Muscle layer of duodenum (tissue), 2 donors: Measurements from ENCODE around the gene DYRK1A.

Source experiments
- H3K27ac ChIP-seq: one replicate; pipeline ENCODE4 v1.7.0; 2013; ENCODE audit warnings: mild to moderate bottlenecking, low read length
- H3K27me3 ChIP-seq: one replicate; pipeline ENCODE4 v1.7.0; 2013; ENCODE audit warnings: low read depth, mild to moderate bottlenecking, control low read depth, low read length
- H3K36me3 ChIP-seq, 2 donors: one replicate each; pipeline ENCODE4 v1.7.0; 2013; ENCODE audit warnings: low read length in 2 of 2, control low read depth in 1 of 2, mild to moderate bottlenecking in 1 of 2; ENCODE audit not compliant: insufficient read depth in 2 of 2, control insufficient read depth in 1 of 2
- H3K4me1 ChIP-seq, 2 donors: one replicate each; pipeline ENCODE4 v1.7.0; 2013; ENCODE audit warnings: low read length in 2 of 2, mild to moderate bottlenecking in 2 of 2, control low read depth in 1 of 2, moderate library complexity in 1 of 2; ENCODE audit not compliant: insufficient read depth in 2 of 2, control insufficient read depth in 1 of 2
- H3K4me3 ChIP-seq, 2 donors: one replicate each; pipeline ENCODE4 v1.7.0; 2013; ENCODE audit warnings: low read length in 2 of 2, low read depth in 1 of 2, mild to moderate bottlenecking in 1 of 2
- H3K9me3 ChIP-seq, 2 donors: one replicate each; pipeline ENCODE4 v1.7.0; 2013; ENCODE audit warnings: low read length in 2 of 2, control low read depth in 1 of 2, mild to moderate bottlenecking in 1 of 2; ENCODE audit not compliant: control insufficient read depth in 1 of 2
- donor health status: healthy.

DYRK1A gene

DNA sequence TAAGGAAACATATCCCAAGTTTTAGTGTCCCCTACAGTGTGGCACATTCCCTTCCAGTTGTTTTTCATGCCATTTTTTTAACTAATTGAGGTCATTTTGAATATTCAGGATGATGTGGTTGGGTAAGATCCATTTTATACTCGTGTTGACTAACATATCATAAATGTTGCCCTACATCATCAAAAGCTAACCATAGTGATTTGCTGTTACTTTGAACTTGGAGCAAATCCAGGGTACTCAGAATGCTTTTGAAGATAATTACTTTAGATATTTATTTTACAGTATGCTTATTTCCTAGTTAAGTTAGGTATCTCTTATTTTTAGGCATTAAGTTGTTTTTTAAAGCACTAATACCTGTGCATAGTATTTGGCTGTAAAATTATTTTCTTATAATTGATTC lies 57.8 kb downstream of the DYRK1A start:
- peaks cover 8 to 10% of the 10 kb centered on the region in 2 donors for H3K36me3 ChIP-seq
- H3K27ac ChIP-seq: no peak overlapping the region
- no peak overlapping the region for H3K4me3 ChIP-seq
- peaks cover 10 to 28% of the 10 kb centered on the region in 2 donors for H3K4me1 ChIP-seq
- no peaks in the 10 kb centered on the region for H3K27me3 ChIP-seq
- H3K9me3 ChIP-seq: no peaks in the 10 kb centered on the region

DNA sequence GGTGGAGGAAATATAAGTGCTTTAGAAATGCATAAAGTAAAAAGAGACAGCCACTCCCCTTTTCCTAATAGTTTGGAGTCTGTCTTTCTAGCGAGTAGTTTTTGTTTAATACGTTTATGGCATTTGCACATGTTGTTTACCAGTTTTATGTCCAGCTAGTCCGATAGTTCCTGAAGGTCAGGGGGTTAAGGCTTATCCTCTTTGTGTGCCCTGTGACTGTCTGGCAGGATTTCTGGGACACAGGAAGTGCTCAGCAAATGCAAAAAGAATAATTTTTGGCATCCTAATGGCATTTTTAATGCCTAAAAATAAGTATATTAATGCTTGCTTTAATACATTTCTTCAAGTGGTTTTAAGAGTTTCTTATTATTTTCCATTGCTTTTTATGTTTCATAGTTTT lies 58.4 kb downstream of the DYRK1A start:
- Histone ChIP-seq H3K4me1 (peaks cover 7 to 24% of the 10 kb centered on the region in 2 donors), H3K4me3 (no peak overlapping the region), H3K36me3 (peaks cover 8 to 10% of the 10 kb centered on the region in 2 donors), H3K9me3 (no peaks in the 10 kb centered on the region), H3K27ac (no peak overlapping the region), H3K27me3 (no peaks in the 10 kb centered on the region)

DNA sequence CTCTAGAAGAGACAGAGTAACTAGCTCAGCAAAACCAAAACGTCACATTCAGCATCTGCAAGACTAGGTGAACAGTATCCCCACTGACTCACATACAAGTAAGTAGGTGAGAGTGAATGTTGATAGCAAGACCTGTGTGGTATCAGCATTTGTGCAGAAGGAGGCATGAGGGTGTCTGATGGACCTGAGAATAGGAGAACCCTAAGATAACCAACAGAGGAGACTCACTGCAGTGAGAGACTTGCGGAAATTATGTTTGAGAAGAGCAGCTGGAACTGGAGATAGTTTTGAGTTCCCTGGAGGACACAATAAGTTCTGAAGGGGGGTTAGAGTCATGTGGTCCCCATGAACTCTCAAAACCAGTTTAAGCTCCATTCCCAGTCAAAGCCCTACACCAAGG lies 59.1 kb downstream of the DYRK1A start:
- no peaks in the 10 kb centered on the region for H3K9me3 ChIP-seq
- no peak overlapping the region for H3K27ac ChIP-seq
- H3K4me1 ChIP-seq: peaks cover 7 to 29% of the 10 kb centered on the region in 2 donors
- H3K27me3 ChIP-seq: no peaks in the 10 kb centered on the region
- H3K4me3 ChIP-seq: no peak overlapping the region
- peaks cover 10 to 14% of the 10 kb centered on the region in 2 donors for H3K36me3 ChIP-seq

DNA sequence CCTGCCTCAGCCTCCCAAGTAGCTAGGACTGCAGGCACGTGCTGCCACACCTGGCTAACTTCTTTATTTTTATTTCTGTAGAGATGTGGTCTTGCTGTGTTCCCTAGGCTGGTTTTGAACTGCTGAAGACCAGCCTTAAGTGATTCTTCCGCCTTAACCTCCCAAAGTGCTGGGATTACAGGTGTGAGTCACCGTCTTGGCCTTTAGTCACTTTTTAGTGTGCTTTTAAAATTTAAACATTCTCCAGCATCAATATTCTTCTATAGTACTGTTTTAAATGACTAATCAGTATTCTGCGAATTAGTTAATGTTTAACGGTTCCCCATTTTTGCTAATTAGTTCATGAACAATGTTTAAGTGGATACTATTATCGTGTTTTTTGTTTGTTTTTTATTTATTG lies 60.6 kb downstream of the DYRK1A start:
- no peak overlapping the region for H3K4me3 ChIP-seq
- no peak overlapping the region for H3K27ac ChIP-seq
- H3K27me3 ChIP-seq: no peaks in the 10 kb centered on the region
- H3K36me3 ChIP-seq: peaks cover 10 to 22% of the 10 kb centered on the region in 2 donors
- no peaks in the 10 kb centered on the region for H3K9me3 ChIP-seq
- H3K4me1 ChIP-seq: peaks cover 10 to 37% of the 10 kb centered on the region in 2 donors

DNA sequence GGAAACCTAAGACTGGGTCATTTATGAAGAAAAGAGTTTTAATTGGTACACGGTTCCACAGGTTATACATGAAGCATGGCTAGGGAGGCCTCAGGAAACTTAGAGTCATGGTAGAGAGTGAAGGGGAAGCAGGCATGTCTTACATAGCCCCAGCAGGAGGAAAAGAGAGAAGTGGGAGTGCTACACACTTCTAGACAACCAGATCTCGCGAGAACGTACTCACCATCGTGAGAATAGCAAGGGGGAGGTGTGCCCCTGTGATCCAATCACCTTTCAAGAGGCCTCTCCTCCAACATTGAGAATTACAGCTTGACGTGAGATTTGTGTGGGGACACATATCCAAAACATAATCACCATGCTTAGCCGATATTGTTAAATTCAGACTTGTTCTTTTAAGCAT lies 62.8 kb downstream of the DYRK1A start:
- Histone ChIP-seq H3K4me3 (no peak overlapping the region), H3K9me3 (no peaks in the 10 kb centered on the region), H3K36me3 (peaks cover 0 to 22% of the 10 kb centered on the region in 2 donors), H3K27ac (no peak overlapping the region), H3K27me3 (no peaks in the 10 kb centered on the region), H3K4me1 (peaks cover 14 to 36% of the 10 kb centered on the region in 2 donors)

DNA sequence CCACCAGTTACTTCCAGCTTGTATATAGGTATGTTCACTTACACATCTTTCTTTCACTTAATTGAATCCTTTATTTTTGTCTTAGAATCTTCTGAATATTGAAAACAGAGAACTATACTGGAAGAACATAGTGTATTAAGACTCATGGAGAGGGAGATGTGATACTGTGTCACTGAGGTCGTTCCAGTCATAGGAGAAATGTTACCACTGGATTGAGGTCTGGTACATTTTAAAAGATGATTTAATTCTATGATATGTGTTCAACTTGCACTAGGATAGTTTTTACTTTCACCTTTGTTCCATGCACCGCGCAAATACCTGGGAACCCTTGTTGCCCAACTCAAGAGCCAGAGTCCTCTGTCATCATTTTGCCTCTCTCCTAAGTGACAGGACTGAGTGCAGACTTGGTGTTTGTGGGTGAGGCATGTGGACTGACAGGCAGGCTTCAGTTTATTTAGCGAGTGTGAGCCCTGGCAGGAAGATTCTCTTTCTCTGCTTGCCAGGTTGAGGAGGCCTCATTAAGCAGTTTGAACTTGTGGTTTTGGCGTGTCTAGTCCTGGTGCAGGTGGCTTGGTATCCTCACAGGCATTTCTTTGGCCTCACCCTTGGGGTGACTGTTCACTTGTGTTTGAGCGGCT lies 63.7 kb downstream of the DYRK1A start:
- no peaks in the 10 kb centered on the region for H3K9me3 ChIP-seq
- peaks cover 0 to 22% of the 10 kb centered on the region in 2 donors for H3K36me3 ChIP-seq
- H3K27me3 ChIP-seq: no peaks in the 10 kb centered on the region
- H3K4me1 ChIP-seq: peaks cover 11 to 37% of the 10 kb centered on the region in 2 donors
- no peak overlapping the region for H3K4me3 ChIP-seq
- H3K27ac ChIP-seq: no peak overlapping the region

DNA sequence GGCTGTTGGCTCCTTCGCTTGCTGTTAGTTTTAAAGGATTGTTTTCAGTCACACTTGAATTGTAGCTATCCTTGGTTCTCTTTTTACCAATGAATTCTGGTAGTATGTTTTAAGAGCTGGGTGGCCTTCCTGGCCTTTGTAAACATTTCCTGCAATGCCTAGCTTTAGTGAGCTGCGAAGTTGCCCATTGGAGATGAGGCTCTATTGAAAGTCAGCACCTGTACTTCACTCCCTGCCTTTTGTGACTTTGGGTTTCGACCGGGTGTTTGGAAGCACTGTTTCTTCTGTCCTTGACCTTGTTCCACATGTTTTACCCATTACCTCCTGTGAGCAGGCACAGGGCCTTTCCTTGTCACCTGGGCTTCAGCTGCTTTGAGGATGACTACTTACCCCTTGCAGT lies 64.7 kb downstream of the DYRK1A start:
- Histone ChIP-seq H3K9me3 (no peaks in the 10 kb centered on the region), H3K36me3 (peaks cover 0 to 15% of the 10 kb centered on the region in 2 donors), H3K4me1 (peaks cover 17 to 42% of the 10 kb centered on the region in 2 donors), H3K27ac (no peak overlapping the region), H3K4me3 (no peak overlapping the region), H3K27me3 (no peaks in the 10 kb centered on the region)

DNA sequence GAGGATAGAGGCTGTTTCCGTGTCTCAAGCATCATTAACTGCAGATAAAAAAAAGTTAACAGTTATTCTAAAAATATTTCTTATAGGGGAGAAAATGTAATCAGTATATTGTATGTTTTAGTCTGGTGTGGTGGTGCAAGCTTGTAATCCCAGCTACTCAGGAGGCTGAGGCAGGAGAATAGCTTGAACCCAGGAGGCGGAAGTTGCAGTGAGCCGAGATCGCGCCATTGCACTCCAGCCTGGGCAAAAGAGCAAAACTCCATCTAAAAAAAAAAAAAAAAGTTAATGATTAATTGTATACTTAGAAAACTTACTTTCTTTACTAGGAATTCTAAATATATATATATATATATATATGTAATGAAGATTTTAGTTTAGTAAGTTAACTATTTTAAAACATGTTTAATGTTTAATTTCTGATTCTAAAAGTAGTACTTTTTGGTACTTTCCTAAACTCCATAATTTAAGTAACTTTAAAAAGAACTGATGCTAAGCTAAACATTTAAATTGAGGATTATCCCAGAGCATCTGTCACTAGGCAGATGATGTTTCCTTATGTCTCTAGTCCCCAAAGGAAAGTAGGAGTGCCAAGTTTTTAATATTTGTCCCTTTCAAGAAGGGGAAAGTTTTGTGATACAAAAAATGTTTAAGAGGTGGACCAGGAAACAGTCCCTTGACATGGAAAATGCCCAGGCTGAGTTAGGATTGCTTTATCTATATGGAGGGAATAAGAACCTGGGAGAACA lies 66.3 kb downstream of the DYRK1A start:
- Histone ChIP-seq H3K36me3 (peaks cover 0 to 15% of the 10 kb centered on the region in 2 donors), H3K4me3 (no peak overlapping the region), H3K27ac (no peak overlapping the region), H3K9me3 (no peaks in the 10 kb centered on the region), H3K4me1 (peaks cover 17 to 53% of the 10 kb centered on the region in 2 donors), H3K27me3 (no peaks in the 10 kb centered on the region)

DNA sequence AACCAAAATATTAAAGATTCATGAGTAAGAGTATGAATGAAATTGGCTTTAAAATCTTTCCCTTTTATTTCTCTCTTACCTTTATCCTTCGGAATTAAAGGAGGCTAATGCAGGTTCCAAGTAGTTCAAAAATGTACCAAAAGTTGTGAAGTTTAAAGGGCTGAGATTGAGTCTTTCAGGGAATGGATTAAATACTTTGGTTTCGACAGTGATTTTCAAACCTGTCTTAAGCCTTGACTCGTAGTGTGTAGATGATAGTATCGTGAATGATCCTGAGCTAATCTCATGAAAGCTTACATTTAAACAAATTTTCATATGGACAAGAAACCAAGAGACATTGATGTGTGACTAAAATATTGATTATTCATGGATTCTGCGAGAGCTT lies 66.9 kb downstream of the DYRK1A start:
- Histone ChIP-seq H3K36me3 (peaks cover 0 to 15% of the 10 kb centered on the region in 2 donors), H3K4me1 (peaks cover 17 to 53% of the 10 kb centered on the region in 2 donors), H3K9me3 (no peaks in the 10 kb centered on the region), H3K27ac (no peak overlapping the region), H3K27me3 (no peaks in the 10 kb centered on the region), H3K4me3 (no peak overlapping the region)

DNA sequence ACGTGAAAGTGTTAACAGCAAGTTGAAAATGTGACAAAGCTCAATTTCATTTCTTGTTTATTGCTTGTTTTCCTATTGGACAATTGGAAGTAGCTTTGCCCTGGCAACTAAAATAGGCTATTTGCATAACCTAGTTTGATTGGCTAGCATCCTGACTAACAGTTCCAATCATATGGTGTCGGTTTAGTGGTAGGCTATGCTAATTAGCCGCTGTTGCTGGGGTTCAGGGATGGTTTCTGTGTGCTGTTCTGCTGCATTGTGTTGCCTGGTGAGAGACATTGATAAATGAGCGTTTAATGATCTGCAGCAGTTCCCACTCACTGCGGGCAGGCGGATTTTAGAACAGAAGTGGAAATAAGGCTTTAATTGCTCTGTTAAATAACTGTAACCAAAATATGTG lies 68.5 kb downstream of the DYRK1A start:
- H3K4me1 ChIP-seq: peaks cover 17 to 52% of the 10 kb centered on the region in 2 donors

DNA sequence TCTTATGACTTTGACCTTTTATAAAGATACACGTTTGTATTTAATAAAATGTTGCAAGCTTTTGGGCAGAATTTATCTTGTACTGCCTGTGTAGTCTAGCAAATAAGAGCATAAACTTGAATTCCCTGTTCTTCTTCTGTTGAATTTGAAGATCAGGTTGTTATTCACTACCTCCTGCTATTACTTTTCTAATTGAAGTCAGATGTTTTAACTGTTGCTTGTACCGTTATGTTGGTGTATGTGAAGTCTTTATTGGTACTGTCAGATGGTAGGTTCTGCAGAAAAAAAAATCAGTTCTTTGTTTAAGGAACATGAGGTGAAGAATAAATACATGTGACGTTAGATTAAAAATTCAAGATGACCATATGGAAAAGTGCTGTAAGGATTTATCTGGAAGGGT lies 69.1 kb downstream of the DYRK1A start:
- Histone ChIP-seq H3K4me1 (peaks cover 17 to 48% of the 10 kb centered on the region in 2 donors), H3K4me3 (peak overlapping the region; percentile 8 to 24), H3K27ac (no peak overlapping the region), H3K36me3 (peaks cover 0 to 9% of the 10 kb centered on the region in 2 donors), H3K27me3 (no peaks in the 10 kb centered on the region), H3K9me3 (no peaks in the 10 kb centered on the region)

More for the DNA sequence above, 68.5 kb downstream of the DYRK1A start:
- H3K27me3 ChIP-seq: no peaks in the 10 kb centered on the region
- H3K27ac ChIP-seq: no peak overlapping the region
- H3K36me3 ChIP-seq: peaks cover 0 to 13% of the 10 kb centered on the region in 2 donors
- no peaks in the 10 kb centered on the region for H3K9me3 ChIP-seq
- H3K4me3 ChIP-seq: peak overlapping the region; percentile 8 to 24
